WTC11 (cell line): ENCODE measurements around the gene SLC29A3. TPM values are rescaled to one million over a fixed set of nuclear protein-coding genes. Genes with fewer than 3 reads are reported as not detected.
A peak's percentile ranks its signal among the peaks of the same experiment; 100 is the strongest.

Source experiments
- ATAC-seq: fragments of 200-7000 bp; cut with Tn5 transposase; 2 replicates; pipeline ENCODE4 v1.10.0; 2021; ENCODE audit warnings: mild to moderate bottlenecking, moderate library complexity
- CTCF ChIA-PET: fragments of 300-600 bp; sonication (Branson Sonifier 250); formaldehyde crosslinking; loops from one replicate; lab custom pipeline; 2021; ENCODE audit warnings: antibody characterized with exemption; lab: Charles Lee
- POLR2A ChIA-PET: fragments of 350-600 bp; sonication (Branson Sonifier 250); formaldehyde crosslinking; loops from one replicate; lab custom pipeline; 2021; ENCODE audit warnings: antibody characterized with exemption; lab: Charles Lee
- DNase-seq: peaks from one replicate; pipeline ENCODE4 v3.0.0; 2021; ENCODE audit warnings: low spot score
- H3K27ac Mint-ChIP-seq: 2 replicates; pipeline ENCODE4 v1.8.0; 2021; ENCODE audit warnings: mixed read lengths
- H3K27me3 Mint-ChIP-seq: 2 replicates; pipeline ENCODE4 v1.8.0; 2021; ENCODE audit warnings: low read depth, mild to moderate bottlenecking, moderate library complexity, mixed read lengths
- H3K36me3 Mint-ChIP-seq: 2 replicates; pipeline ENCODE4 v1.8.0; 2021; ENCODE audit warnings: mixed read lengths
- H3K4me1 Mint-ChIP-seq: 2 replicates; pipeline ENCODE4 v1.8.0; 2022; ENCODE audit warnings: mixed read lengths
- H3K4me3 Mint-ChIP-seq: 2 replicates; pipeline ENCODE4 v1.8.0; 2021; ENCODE audit warnings: mild to moderate bottlenecking, moderate library complexity, mixed read lengths
- H3K9me3 Mint-ChIP-seq: 2 replicates; pipeline ENCODE4 v1.8.0; 2021; ENCODE audit warnings: mixed read lengths
- ATF1 ChIP-seq: sonication (generic); formaldehyde crosslinking; IDR thresholded peaks from 2 replicates; pipeline ENCODE4 v1.8.1; 2023; ENCODE audit warnings: mild to moderate bottlenecking, moderate library complexity, missing genetic modification reagents
- ATF2 ChIP-seq: sonication (generic); formaldehyde crosslinking; IDR thresholded peaks from 2 replicates; pipeline ENCODE4 v1.8.1; 2022; ENCODE audit warnings: low read depth, missing genetic modification reagents, borderline replicate concordance
- FOXP4 ChIP-seq: sonication (generic); formaldehyde crosslinking; IDR thresholded peaks from 2 replicates; pipeline ENCODE4 v1.8.0; 2022; ENCODE audit warnings: mild to moderate bottlenecking, missing genetic modification reagents
- GABPB1 ChIP-seq: sonication (generic); formaldehyde crosslinking; IDR thresholded peaks from 2 replicates; pipeline ENCODE4 v1.8.1; 2023; ENCODE audit warnings: mild to moderate bottlenecking, missing genetic modification reagents
- GTF2I ChIP-seq: fragments of 250-450 bp; sonication (Bioruptor Pico); conservative IDR thresholded peaks from 2 replicates; pipeline ENCODE4 v1.4.0; 2021; ENCODE audit warnings: mild to moderate bottlenecking
- HMGXB4 ChIP-seq: sonication (generic); formaldehyde crosslinking; IDR thresholded peaks from 2 replicates; pipeline ENCODE4 v1.8.1; 2023; ENCODE audit warnings: mild to moderate bottlenecking, moderate library complexity, missing genetic modification reagents
- JUN ChIP-seq: sonication (generic); formaldehyde crosslinking; IDR thresholded peaks from 2 replicates; pipeline ENCODE4 v1.8.0; 2023; ENCODE audit warnings: mild to moderate bottlenecking, missing genetic modification reagents
- KAT7 ChIP-seq: sonication (generic); formaldehyde crosslinking; IDR thresholded peaks from 2 replicates; pipeline ENCODE4 v1.8.1; 2023; ENCODE audit warnings: missing genetic modification reagents, mild to moderate bottlenecking, borderline replicate concordance
- NR3C1 ChIP-seq: sonication (generic); formaldehyde crosslinking; conservative IDR thresholded peaks from 2 replicates; pipeline ENCODE4 v1.8.1; 2023; ENCODE audit warnings: low read depth, mild to moderate bottlenecking, missing genetic modification reagents
- RELA ChIP-seq: sonication (generic); formaldehyde crosslinking; IDR thresholded peaks from 2 replicates; pipeline ENCODE4 v1.8.1; 2022; ENCODE audit warnings: missing genetic modification reagents, mild to moderate bottlenecking, borderline replicate concordance
- SMAD3 ChIP-seq: sonication (generic); formaldehyde crosslinking; IDR thresholded peaks from 2 replicates; pipeline ENCODE4 v1.8.0; 2022; ENCODE audit warnings: missing genetic modification reagents, mild to moderate bottlenecking, borderline replicate concordance
- SMAD4 ChIP-seq: sonication (generic); formaldehyde crosslinking; IDR thresholded peaks from 2 replicates; pipeline ENCODE4 v1.8.0; 2022; ENCODE audit warnings: mild to moderate bottlenecking, missing genetic modification reagents
- TEAD1 ChIP-seq: sonication (generic); formaldehyde crosslinking; IDR thresholded peaks from 2 replicates; pipeline ENCODE4 v1.8.0; 2022; ENCODE audit warnings: mild to moderate bottlenecking, missing genetic modification reagents
- ZNF423 ChIP-seq: fragments of 250-450 bp; sonication (Bioruptor Pico); IDR thresholded peaks from 2 replicates; pipeline ENCODE4 v2.1.2; 2022; ENCODE audit warnings: mild to moderate bottlenecking, moderate library complexity
- ZNF512 ChIP-seq: sonication (generic); formaldehyde crosslinking; IDR thresholded peaks from 2 replicates; pipeline ENCODE4 v1.8.1; 2022; ENCODE audit warnings: missing genetic modification reagents, borderline replicate concordance
- ZNF671 ChIP-seq: fragments of 250-450 bp; sonication (Bioruptor Pico); IDR thresholded peaks from 2 replicates; pipeline ENCODE4 v1.8.0; 2021; ENCODE audit warnings: mild to moderate bottlenecking
- total RNA-seq: library from RNA; stranded (reverse); gene quantifications from 3 replicates; pipeline ENCODE4 v1.2.3, GENCODE V29; 2021

Gene SLC29A3
- total RNA-seq, 1 experiment from 2014 or later = 9.2 TPM

GRCh38 chr10:71397296-71398212 lies 78.5 kb downstream of the SLC29A3 start:
- POLR2A ChIA-PET = no interaction called here
- CTCF ChIA-PET = interaction anchor here (0.8 to 8.8 kb wide), 40 partner anchors 10 to 316 kb away, joined by 3 to 120 read pairs (median 8); partner anchors contain the start of gene SLC29A3
- H3K27me3 Mint-ChIP-seq = peaks cover 59% of the 10 kb centered on the region
- TF ChIP-seq HMGXB4 (CRISPR knock-in tag) (peak; percentile 68; the same call in 1 of the 2 replicates), ATF1 (CRISPR knock-in tag) (peak; percentile 69; the same call in 1 of the 2 replicates), ZNF423 (CRISPR knock-in tag) (no peak), TEAD1 (CRISPR knock-in tag) (0 out of 2 replicates have a peak, but pooled peaks have one; percentile 31), FOXP4 (CRISPR knock-in tag) (no peak)
- peak; percentile 44 for DNase-seq
- no peaks in the 10 kb centered on the region for H3K36me3 Mint-ChIP-seq
- peak overlapping the region; percentile 70 for H3K4me3 Mint-ChIP-seq
- H3K4me1 Mint-ChIP-seq = peaks cover 20% of the 10 kb centered on the region
- H3K9me3 Mint-ChIP-seq = no peaks in the 10 kb centered on the region
- no peak overlapping the region for H3K27ac Mint-ChIP-seq
- peak; percentile 3; the same call in 1 of the 2 replicates for ATAC-seq

GRCh38 chr10:71398976-71399375 lies 79.9 kb downstream of the SLC29A3 start:
- ChIA-PET POLR2A (no interaction called here), CTCF (interaction anchor here (0.6 to 8.8 kb wide), 10 partner anchors 9 to 309 kb away, joined by 3 to 120 read pairs (median 8); partner anchors contain the start of gene SLC29A3)
- Mint-ChIP-seq H3K9me3 (no peaks in the 10 kb centered on the region), H3K27ac (no peak overlapping the region), H3K4me3 (no peak overlapping the region), H3K27me3 (peaks cover 51% of the 10 kb centered on the region), H3K4me1 (peaks cover 20% of the 10 kb centered on the region), H3K36me3 (no peaks in the 10 kb centered on the region)
- ATAC-seq (no peak), DNase-seq (no peak)
- TF ChIP-seq SMAD4 (CRISPR knock-in tag) (no peak), ZNF671 (CRISPR knock-in tag) (no peak), GABPB1 (no peak), GTF2I (no peak), RELA (no peak), JUN (no peak), ZNF512 (CRISPR knock-in tag) (no peak), ATF2 (no peak), SMAD3 (no peak), HMGXB4 (CRISPR knock-in tag) (no peak), NR3C1 (CRISPR knock-in tag) (no peak), KAT7 (CRISPR knock-in tag) (no peak)
